NT2/D1 (cell line): ENCODE data around the gene COL1A2.

ENCODE experiments used
- DNase-seq: peaks from one replicate; pipeline ENCODE4 v3.0.0-alpha.2; 2011; ENCODE audit warnings: low read depth, low spot score
- H3K27me3 ChIP-seq: 2 replicates; pipeline ENCODE4 v1.6.0; 2011; ENCODE audit warnings: mild to moderate bottlenecking; ENCODE audit not compliant: insufficient read length, insufficient read depth
- H3K36me3 ChIP-seq: 2 replicates; pipeline ENCODE4 v1.6.1; 2011; ENCODE audit warnings: mild to moderate bottlenecking, low read length, mixed read lengths; ENCODE audit not compliant: insufficient read depth, insufficient read length
- H3K4me1 ChIP-seq: 2 replicates; pipeline ENCODE4 v1.5.1; 2011; ENCODE audit not compliant: insufficient read depth, insufficient read length
- H3K4me3 ChIP-seq: 2 replicates; pipeline ENCODE4 v1.5.1; 2011; ENCODE audit warnings: low read depth; ENCODE audit not compliant: insufficient read length
- H3K9ac ChIP-seq: 2 replicates; pipeline ENCODE4 v1.6.0; 2011; ENCODE audit warnings: low read depth; ENCODE audit not compliant: insufficient read length
- H3K9me3 ChIP-seq: 2 replicates; pipeline ENCODE4 v1.5.1; 2011; ENCODE audit warnings: mild to moderate bottlenecking, low read length; ENCODE audit not compliant: insufficient read depth
- SUZ12 ChIP-seq: IDR thresholded peaks from 2 replicates; pipeline ENCODE4 v1.6.1; 2011; ENCODE audit not compliant: insufficient read length, insufficient read depth; ENCODE audit errors: extremely low read depth
- YY1 ChIP-seq: IDR thresholded peaks from 2 replicates; pipeline ENCODE4 v1.6.1; 2011; ENCODE audit not compliant: insufficient read length, insufficient read depth
- ZNF274 ChIP-seq: IDR thresholded peaks from 2 replicates; pipeline ENCODE4 v1.6.1; 2011; ENCODE audit warnings: mild to moderate bottlenecking, low read depth, low read length

COL1A2 gene

DNA sequence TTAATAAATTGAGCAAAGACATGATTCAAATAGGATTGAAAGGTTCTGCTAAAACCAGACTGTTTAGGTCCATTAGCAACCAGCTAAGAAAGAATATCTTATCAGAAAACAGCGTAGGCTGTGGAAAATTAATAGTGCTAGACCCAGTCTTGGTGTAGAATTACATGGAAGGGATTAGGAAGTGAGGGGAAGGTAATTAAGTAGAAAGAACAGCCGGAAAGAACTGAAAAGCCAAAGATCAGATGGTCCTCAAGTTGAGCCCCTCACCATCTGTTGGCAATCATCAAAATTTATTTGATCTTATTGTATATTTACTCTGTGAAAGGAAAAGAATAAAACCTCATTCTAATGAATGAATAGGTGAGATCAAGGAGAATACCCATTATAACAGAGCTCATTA lies 50.1 kb downstream of the COL1A2 start:
- Histone ChIP-seq H3K36me3 (no peaks in the 10 kb centered on the region), H3K9ac (no peak overlapping the region), H3K4me3 (no peak overlapping the region), H3K27me3 (no peaks in the 10 kb centered on the region), H3K9me3 (no peaks in the 10 kb centered on the region), H3K4me1 (no peaks in the 10 kb centered on the region)
- no peak for DNase-seq
- no peak for TF ChIP-seq SUZ12
- TF ChIP-seq YY1 = no peak
- TF ChIP-seq ZNF274 = no peak

GRCh38 chr7:94445696-94446194 lies 51.0 kb downstream of the COL1A2 start:
- no peaks in the 10 kb centered on the region for H3K4me1 ChIP-seq
- no peak overlapping the region for H3K4me3 ChIP-seq
- H3K9ac ChIP-seq = no peak overlapping the region
- DNase-seq = no peak
- TF ChIP-seq SUZ12 (no peak), YY1 (no peak), ZNF274 (no peak)
- no peaks in the 10 kb centered on the region for H3K9me3 ChIP-seq
- H3K27me3 ChIP-seq = no peaks in the 10 kb centered on the region
- H3K36me3 ChIP-seq = no peaks in the 10 kb centered on the region

DNA sequence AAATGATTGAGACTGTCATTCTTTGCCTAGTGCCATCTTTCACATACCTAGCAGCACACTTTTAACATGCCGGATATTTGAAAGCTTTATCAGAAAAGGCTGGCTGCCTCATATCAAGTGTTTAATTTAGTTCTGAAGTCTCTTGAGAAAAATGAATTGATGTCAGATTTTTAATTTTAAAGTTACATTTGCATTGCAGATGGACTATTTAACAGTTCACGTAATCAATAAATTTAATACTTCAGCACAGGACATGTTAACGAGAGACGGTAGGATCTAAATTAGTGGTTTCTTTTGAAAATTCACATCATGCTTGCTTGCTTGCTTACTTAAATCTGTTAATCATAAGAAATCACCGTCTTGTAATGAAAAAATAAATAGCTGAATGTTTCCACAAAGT lies 51.6 kb downstream of the COL1A2 start:
- H3K27me3 ChIP-seq = no peaks in the 10 kb centered on the region
- H3K4me3 ChIP-seq = no peak overlapping the region
- TF ChIP-seq SUZ12 (no peak), YY1 (no peak), ZNF274 (no peak)
- DNase-seq = no peak
- H3K9me3 ChIP-seq = no peaks in the 10 kb centered on the region
- H3K36me3 ChIP-seq = no peaks in the 10 kb centered on the region
- H3K4me1 ChIP-seq = no peaks in the 10 kb centered on the region
- no peak overlapping the region for H3K9ac ChIP-seq

GRCh38 chr7:94449151-94449725 lies 54.5 kb downstream of the COL1A2 start:
- H3K9me3 ChIP-seq = no peaks in the 10 kb centered on the region
- DNase-seq = no peak
- no peaks in the 10 kb centered on the region for H3K4me1 ChIP-seq
- TF ChIP-seq YY1 (no peak), ZNF274 (no peak)
- H3K4me3 ChIP-seq = no peak overlapping the region
- no peak overlapping the region for H3K9ac ChIP-seq
- H3K27me3 ChIP-seq = no peaks in the 10 kb centered on the region
- no peaks in the 10 kb centered on the region for H3K36me3 ChIP-seq

- no peaks in the 10 kb centered on the region for H3K4me1 ChIP-seq
- no peak overlapping the region for H3K9ac ChIP-seq
- no peaks in the 10 kb centered on the region for H3K27me3 ChIP-seq
- TF ChIP-seq ZNF274 (no peak), YY1 (no peak), SUZ12 (no peak)
- no peaks in the 10 kb centered on the region for H3K36me3 ChIP-seq
- no peak overlapping the region for H3K4me3 ChIP-seq
- no peaks in the 10 kb centered on the region for H3K9me3 ChIP-seq
- DNase-seq = no peak
Measured at GRCh38 chr7:94450044-94450697, 55.5 kb downstream of the COL1A2 start.

GRCh38 chr7:94451187-94451586 lies 56.5 kb downstream of the COL1A2 start:
- Histone ChIP-seq H3K27me3 (no peaks in the 10 kb centered on the region), H3K36me3 (no peaks in the 10 kb centered on the region), H3K9ac (no peak overlapping the region), H3K9me3 (no peaks in the 10 kb centered on the region), H3K4me1 (no peaks in the 10 kb centered on the region), H3K4me3 (no peak overlapping the region)
- DNase-seq = no peak
- no peak for TF ChIP-seq ZNF274
- TF ChIP-seq SUZ12 = no peak
- TF ChIP-seq YY1 = no peak

DNA sequence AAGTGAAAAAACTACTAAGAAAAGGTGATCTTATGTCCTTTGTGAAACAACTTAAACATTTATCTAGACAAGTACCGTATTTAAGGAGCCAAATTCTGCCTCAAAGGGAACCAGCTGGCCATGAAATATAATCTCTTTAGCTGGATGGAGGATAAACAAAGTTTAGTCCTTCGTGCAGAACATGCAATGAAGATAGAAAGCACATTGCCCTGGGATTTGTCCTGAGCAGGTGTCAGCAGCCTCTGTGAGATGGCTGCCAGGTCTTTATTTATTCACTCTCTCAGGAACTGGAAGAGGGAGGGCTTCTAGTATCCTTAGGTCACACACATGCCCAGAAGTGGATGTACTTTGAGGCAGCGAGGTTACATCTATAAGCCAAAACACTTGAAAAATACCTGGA lies 57.5 kb downstream of the COL1A2 start:
- TF ChIP-seq YY1 (no peak), SUZ12 (no peak)
- no peak overlapping the region for H3K9ac ChIP-seq
- no peaks in the 10 kb centered on the region for H3K4me1 ChIP-seq
- H3K36me3 ChIP-seq = no peaks in the 10 kb centered on the region
- H3K9me3 ChIP-seq = no peaks in the 10 kb centered on the region
- no peaks in the 10 kb centered on the region for H3K27me3 ChIP-seq
- no peak for DNase-seq
- no peak overlapping the region for H3K4me3 ChIP-seq
